NK-92 treated with Interleukin-12 subunit alpha and Interleukin-12 subunit beta, amount 100 ng/mL, for 24 hours (cell line): ENCODE data around the gene GPR183.
"Not testable (repeated sequence)": the region's sequence is repeated elsewhere in the genome, so short reads cannot be mapped to it uniquely, and the experiment has no call there.

Source experiments
- DNase-seq: peaks from one replicate; lab custom pipeline; 2025; lab: John Stamatoyannopoulos, UW

The GPR183 gene

DNA sequence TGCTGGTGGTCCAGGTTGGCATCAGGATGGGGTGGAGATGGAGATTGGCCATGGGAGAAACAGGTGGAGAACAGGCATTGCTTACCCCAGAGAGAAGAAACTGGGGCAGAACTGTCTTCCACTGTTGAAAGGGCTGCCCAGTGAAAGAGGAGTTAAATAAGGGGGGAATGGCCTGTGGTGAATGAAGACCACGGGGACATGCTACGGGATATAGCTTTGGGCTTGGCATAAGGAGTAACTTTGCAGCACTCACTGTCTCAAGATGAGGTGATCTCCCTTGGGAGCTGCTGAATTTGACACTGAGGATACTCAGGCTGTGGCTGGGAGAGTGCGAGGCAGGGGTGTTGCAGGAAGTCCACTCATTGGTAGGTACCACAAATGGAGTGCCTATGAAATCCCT, 38.4 kb downstream of the GPR183 start:
- DNase-seq = no peak

- no peak for DNase-seq
These were observed 39.3 kb downstream of the GPR183 start for GRCh38 chr13:99267927-99268326.

GRCh38 chr13:99266827-99267226, 40.4 kb downstream of the GPR183 start:
- DNase-seq = no peak

GRCh38 chr13:99265821-99266426, 41.3 kb downstream of the GPR183 start:
- no peak for DNase-seq

DNA sequence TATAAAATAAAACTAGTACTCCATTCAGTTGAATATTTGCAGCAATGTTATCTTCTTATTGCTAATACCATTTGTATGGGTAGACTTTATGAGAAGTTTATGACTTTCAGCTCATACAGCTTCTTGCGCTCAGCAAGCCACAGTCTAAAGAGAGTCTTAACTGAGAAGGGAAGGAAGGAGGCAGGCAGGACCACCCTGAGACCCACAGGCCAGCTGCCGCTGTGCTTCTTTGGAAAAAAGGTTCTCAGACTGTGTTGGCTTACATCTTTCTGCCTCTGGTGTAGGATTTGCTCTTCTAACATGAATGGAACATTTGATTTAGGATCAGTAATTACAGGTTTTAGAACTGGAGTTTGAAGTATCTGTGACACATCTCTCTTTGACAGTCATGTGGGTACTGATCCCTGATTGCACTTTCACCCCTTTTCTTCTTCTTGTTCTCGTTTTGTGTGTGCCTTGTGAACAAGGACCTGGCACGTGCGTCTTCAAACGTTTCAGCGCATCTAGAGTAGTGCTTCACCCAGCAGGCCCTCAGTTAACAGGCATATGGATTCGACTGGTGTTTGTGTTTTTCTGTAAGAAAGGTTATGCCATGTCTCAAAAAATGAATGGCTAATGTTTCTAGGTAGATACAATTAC, 41.9 kb downstream of the GPR183 start:
- DNase-seq = no peak

- DNase-seq = no peak
These were observed 43.1 kb downstream of the GPR183 start for GRCh38 chr13:99264051-99264450.

GRCh38 chr13:99263126-99263785, 43.9 kb downstream of the GPR183 start:
- no peak for DNase-seq

- no peak for DNase-seq
These were observed 46.1 kb downstream of the GPR183 start for GRCh38 chr13:99261059-99261458.

GRCh38 chr13:99260216-99260615, 47.0 kb downstream of the GPR183 start:
- DNase-seq = no peak

DNA sequence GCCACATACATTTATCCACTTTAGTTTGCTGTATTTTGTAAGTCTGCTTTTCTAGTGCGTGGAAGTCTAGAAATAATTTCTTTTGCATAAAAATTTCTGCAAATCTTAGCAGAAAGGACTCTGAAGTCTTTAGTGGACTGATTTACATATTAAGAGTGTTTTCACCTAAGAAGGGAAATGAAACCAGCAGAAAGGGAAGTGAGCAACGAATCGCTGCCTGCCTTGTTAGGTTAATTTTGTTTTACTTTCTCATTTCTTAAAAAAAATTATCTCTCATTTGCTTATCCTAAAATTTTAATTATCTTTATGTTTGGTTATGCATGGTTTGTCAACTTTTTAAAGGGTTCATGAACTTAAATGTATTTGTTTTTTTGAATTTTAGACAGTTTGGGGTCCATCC, 48.3 kb downstream of the GPR183 start:
- DNase-seq = no peak

GRCh38 chr13:99258210-99258860, 48.9 kb downstream of the GPR183 start, which contains the start of gene GPR18:
GPR18 (minus strand) TSS chr13:99258379; CDS start chr13:99255872, 2,507 bp downstream.
- no peak for DNase-seq

DNA sequence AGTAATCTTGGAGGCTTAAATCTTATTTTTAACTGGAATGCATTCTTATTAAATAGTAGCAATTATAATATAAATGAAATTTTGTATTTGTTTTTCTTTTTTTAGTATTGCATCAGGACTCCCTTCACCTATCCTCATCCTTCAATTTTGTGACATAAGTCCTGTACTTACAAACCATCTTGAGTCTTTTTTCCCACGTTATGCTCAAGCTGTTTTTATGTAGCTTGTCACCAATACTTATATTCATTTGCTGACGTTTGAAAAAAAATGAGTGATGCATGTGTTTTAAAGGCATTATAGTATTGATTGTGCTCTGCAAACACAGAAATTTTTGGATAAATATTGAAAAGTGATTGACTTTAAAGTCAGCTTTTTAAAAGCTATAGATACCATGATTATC, 49.9 kb downstream of the GPR183 start:
- no peak for DNase-seq

- DNase-seq = no peak
These were observed 50.5 kb downstream of the GPR183 start for GRCh38 chr13:99256709-99257108.

DNA sequence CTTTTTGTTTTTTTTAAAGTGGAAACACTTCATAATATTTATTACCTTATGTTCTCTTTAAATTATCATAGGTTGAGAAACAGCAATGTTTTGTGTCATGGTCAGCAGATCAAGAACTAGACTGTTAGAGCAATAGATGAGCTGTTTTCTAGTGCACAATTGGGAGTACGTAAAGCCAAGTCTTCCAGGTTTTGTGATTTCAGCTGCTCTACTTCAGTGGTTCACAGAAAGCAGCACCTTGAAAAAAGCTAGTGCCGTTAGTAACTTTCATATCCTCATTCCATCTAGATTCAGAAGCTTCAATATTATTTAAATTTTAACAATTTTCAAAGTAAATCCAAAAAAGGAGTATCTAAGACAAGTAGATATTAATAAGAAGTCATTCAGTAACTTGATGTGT, 50.9 kb downstream of the GPR183 start:
- no peak for DNase-seq

DNA sequence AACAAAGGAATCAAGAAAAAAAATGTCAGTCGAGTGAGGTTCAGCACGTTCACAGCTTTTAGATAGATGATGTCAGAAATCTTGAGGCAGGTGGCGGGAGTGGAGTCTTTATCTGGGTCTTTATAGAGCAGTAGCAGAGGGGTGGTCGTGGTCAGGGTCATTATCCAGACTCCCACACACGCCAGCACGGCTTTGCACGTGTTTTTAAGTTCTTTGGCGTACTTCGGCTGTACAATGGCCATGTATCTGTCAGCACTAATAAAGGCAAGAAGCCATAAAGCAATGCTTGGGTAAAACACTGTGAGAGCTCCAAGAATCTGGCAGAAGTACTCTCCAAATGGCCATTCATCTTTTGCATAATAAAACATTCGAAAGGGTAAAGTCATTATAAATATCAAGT, 51.9 kb downstream of the GPR183 start:
- no peak for DNase-seq

DNA sequence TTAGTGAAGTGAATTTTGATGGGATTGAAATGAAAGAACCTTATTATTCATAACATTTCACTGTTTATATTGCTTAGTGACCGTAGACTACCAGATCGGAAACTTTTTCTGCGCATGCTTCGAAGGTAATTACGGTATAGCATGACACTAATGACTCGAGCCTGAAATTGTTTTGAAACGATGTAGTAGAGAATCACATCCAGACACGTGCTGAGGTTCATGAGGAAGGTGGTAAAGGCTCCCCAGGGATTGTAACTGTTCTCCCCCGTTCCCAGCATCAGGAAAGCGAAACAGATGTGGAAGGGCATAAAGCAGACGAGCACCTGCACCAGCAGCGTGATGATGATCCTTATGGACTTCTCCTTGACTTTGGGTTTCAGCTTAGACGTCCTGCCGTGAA, 52.4 kb downstream of the GPR183 start:
- DNase-seq = no peak

DNA sequence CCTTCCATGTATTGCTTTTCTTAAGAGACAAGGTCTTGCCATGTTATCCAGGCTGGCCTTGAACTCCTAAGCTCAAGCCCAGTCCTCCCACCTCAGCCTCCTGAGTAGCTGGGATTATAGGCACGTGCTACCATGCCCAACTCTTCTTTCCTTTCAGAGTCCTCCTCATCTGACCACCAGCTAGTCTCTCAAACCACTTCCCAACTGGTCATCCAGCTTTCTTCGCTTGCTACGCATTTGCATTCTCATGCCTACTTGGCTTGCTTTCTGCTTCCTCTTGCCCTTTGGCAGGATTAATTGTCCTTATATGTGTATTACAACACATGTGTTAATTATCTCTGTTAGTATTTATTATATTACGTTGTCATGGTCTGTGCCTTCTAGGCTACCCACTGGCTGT, 55.3 kb downstream of the GPR183 start:
- DNase-seq = no peak

DNA sequence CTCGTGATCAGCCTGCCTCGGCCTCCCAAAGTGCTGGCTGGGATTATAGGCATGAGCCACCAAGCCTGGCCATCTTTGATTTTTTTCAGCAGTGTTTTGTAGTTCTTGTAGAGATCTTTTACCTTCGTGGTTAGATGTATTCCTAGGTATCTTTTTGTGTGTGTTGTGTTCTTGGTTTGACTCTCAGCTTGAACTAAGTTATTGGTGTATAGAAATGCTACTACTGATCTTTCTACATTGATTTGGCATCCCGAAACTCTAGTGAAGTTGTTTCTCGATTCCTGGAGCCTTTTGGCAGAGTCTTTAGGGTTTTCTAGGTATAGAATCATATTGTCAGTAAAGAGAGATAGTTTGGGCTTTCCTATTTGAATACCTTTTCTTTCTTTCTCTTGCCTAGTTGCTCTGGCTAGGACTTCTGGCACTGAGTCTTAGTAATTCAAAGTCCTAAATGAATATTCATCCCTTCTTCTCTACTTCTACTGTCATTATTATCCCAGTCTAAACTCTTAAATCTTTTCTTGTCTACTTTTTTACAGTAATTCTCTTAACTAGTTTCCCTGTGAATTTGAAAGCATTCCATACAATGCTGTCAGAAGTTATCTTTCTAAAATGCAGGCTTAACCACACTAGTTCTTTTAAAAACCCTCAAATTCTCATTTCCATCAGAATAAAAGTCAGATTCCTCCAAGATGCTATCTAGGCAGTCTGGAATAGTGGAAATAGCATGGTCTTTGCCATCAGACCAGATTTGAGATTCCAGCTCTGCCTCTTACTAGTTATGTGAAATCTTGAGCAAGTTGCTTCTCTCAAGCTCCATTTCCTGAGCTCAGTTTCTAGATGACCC, 56.0 kb downstream of the GPR183 start:
- no peak for DNase-seq

GRCh38 chr13:99249606-99250005, 57.6 kb downstream of the GPR183 start:
- DNase-seq = not testable (repeated sequence)

DNA sequence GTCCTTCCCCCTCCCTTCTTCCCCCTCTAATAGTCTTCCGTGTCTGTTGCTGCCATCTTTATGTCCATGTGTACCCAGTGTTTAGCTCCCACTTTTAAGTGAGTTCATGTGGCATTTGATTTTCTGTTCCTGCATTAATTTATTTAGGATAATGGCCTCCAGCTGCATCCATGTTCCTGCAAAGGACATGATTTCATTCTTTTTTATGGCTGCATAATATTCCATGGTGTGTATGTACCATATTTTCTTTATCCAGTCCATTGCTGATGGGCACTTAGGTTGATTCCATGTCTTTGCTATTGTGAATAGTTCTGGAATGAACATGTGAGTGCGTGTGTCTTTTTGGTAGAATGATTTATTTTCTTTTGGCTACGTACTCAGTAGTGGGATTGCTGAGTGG, 58.0 kb downstream of the GPR183 start:
- not testable (repeated sequence) for DNase-seq

GRCh38 chr13:99246100-99246499, 61.1 kb downstream of the GPR183 start:
- no peak for DNase-seq
